Uterus (tissue), 4 donors: Measurements from ENCODE around the gene PTF1A. TPM values are rescaled to one million over a fixed set of nuclear protein-coding genes. Genes with fewer than 3 reads are reported as not detected.

Experiments used
- DNase-seq, 2 donors: peaks; one replicate each; pipeline ENCODE4 v3.0.0-alpha.2; 2019 to 2020
- H3K27ac ChIP-seq, 2 donors: fragments of 200-600 bp; sonication (generic); 1 replicate in 1 of 2; 2 replicates in 1 of 2; pipeline ENCODE4 v1.5.1; 2016 to 2018
- H3K27me3 ChIP-seq, 2 donors: fragments of 200-600 bp; sonication (generic); one replicate each; pipeline ENCODE4 v1.5.1; 2018 to 2019; ENCODE audit warnings: control low read depth in 1 of 2
- H3K36me3 ChIP-seq, 2 donors: fragments of 200-600 bp; sonication (generic); one replicate each; pipeline ENCODE4 v1.5.1; 2019; ENCODE audit warnings: control low read depth in 1 of 2
- H3K4me1 ChIP-seq, 2 donors: fragments of 200-600 bp; sonication (generic); one replicate each; pipeline ENCODE4 v1.5.1; 2018 to 2019; ENCODE audit warnings: control low read depth in 1 of 2
- H3K4me3 ChIP-seq, 2 donors: fragments of 200-600 bp; sonication (generic); 1 replicate in 1 of 2; 2 replicates in 1 of 2; pipeline ENCODE4 v1.5.1; 2018 to 2019; ENCODE audit warnings: mild to moderate bottlenecking in 1 of 2
- H3K9me3 ChIP-seq, 2 donors: fragments of 200-600 bp; sonication (generic); one replicate each; pipeline ENCODE4 v1.5.1; 2019; ENCODE audit warnings: control low read depth in 1 of 2
- POLR2A ChIP-seq, 2 donors: fragments of 450-650 bp; IDR thresholded peaks; one replicate each; pipeline ENCODE4 v1.6.1; 2016; ENCODE audit warnings: antibody characterized with exemption in 2 of 2, mild to moderate bottlenecking in 1 of 2, moderate library complexity in 1 of 2
- intact Hi-C: fragments of 100-400 bp; cut with DNase I; formaldehyde crosslinking; loops from one replicate; pipeline ENCODE4 v1.15.1; 2023; ENCODE audit warnings: low total_unique reads
- total RNA-seq, 4 donors: library from RNA; depleted of rRNA in 3 of 4; stranded (reverse); fragments of >200 nt in 3 of 4; gene quantifications; one replicate each; pipeline versions ENCODE4 v1.1.0 to v1.2.4, GENCODE V29; 2014 to 2023
- TF ChIP-seq, protein P1 (sequence below), 4 experiments: fragments of 200-600 bp in 2 of 4; fragments of 450-650 bp in 2 of 4; sonication (generic) in 2 of 4; IDR thresholded peaks; one replicate each; pipeline ENCODE4 v1.5.1; 2016 to 2019; ENCODE audit warnings: antibody characterized with exemption in 4 of 4, mild to moderate bottlenecking in 2 of 4, moderate library complexity in 1 of 4
- donor health status: DM: yes; HTN: yes; CAD: no.

PTF1A gene
- total RNA-seq, 4 donors from 2014 or later: 0.90 to 114 TPM; not detected in 2

DNA sequence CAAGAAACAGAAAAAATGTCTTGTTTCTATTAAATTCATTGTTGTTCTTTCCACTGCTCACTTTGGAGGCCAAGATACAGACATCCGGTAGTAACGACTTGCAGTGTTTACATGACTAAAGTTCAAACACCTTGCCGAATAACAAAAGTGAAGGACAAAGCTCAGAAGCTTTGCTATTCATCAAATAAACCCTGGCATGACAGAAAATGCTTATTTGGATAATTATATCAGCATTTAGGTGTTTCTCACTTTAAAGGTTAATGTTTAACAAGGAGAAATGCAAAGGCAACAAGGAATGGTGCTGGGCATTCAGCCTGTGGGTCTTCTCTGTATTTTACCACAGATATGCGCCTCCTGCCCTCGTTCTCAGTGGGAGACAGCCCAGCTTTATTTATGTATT lies 5.4 kb upstream of the PTF1A start:
- Histone ChIP-seq H3K4me1 (no peaks in the 10 kb centered on the region), H3K4me3 (no peak overlapping the region), H3K27ac (no peak overlapping the region), H3K36me3 (no peaks in the 10 kb centered on the region), H3K27me3 (peaks cover 0 to 4% of the 10 kb centered on the region in 2 donors), H3K9me3 (no peaks in the 10 kb centered on the region)
- TF ChIP-seq POLR2A (IDR thresholded peaks at IDR 0.05): no peak
- TF ChIP-seq, protein P1, sequence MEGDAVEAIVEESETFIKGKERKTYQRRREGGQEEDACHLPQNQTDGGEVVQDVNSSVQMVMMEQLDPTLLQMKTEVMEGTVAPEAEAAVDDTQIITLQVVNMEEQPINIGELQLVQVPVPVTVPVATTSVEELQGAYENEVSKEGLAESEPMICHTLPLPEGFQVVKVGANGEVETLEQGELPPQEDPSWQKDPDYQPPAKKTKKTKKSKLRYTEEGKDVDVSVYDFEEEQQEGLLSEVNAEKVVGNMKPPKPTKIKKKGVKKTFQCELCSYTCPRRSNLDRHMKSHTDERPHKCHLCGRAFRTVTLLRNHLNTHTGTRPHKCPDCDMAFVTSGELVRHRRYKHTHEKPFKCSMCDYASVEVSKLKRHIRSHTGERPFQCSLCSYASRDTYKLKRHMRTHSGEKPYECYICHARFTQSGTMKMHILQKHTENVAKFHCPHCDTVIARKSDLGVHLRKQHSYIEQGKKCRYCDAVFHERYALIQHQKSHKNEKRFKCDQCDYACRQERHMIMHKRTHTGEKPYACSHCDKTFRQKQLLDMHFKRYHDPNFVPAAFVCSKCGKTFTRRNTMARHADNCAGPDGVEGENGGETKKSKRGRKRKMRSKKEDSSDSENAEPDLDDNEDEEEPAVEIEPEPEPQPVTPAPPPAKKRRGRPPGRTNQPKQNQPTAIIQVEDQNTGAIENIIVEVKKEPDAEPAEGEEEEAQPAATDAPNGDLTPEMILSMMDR (IDR thresholded peaks at IDR 0.05): no peak
- DNase-seq: no peak
- intact Hi-C loops: no loop called here

DNA sequence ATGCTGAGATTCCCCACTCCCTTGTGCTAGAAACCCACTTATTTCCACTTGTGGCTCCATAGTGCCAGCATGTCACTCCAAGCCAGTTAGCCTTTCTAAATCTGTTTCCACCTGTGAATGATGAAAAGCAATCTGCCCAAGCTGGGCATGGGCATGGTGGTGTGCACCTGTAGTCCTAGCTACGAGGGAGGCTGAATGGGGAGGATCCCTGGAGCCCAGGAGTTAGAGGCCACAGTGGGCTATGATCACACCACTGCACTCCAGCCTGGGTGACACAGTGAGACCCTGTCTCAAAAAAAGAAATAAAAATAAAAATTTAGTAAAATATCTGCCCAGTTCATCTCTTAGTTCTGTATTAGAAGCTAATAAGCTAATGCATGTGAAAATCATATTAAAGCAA lies 5.0 kb upstream of the PTF1A start:
- Histone ChIP-seq H3K36me3 (no peaks in the 10 kb centered on the region), H3K9me3 (no peaks in the 10 kb centered on the region), H3K27me3 (peaks cover 0 to 4% of the 10 kb centered on the region in 2 donors), H3K27ac (no peak overlapping the region), H3K4me1 (peaks cover 0 to 4% of the 10 kb centered on the region in 2 donors), H3K4me3 (no peak overlapping the region)
- TF ChIP-seq POLR2A (IDR thresholded peaks at IDR 0.05): no peak
- TF ChIP-seq, protein P1 (IDR thresholded peaks at IDR 0.05): no peak
- DNase-seq: no peak
- intact Hi-C loops: no loop called here

DNA sequence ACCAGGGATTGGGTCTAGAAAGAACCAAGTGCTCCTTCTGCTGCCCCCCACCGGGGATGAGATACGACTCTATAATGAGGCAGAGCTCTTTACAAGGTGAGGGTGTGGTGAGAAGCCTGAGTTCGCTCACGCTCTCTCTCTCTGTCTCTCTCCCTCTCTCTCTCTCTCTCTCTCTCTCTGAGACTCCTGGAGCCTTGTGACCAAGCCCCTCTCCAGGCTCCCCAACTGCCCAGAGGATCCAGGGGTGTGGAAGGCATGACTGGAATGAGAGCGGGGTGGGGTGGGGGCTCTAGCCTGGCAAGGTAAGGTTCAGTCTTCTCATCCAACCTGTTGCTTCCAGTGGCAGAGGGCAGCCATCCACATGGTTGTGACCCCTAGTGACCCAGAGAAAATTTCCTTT lies 3.1 kb upstream of the PTF1A start:
- no peak for DNase-seq
- no peak overlapping the region for H3K27ac ChIP-seq
- intact Hi-C loops: no loop called here
- peaks cover 0 to 13% of the 10 kb centered on the region in 2 donors for H3K4me1 ChIP-seq
- TF ChIP-seq, protein P1 (IDR thresholded peaks at IDR 0.05): no peak
- TF ChIP-seq POLR2A (IDR thresholded peaks at IDR 0.05): no peak
- no peaks in the 10 kb centered on the region for H3K9me3 ChIP-seq
- peaks cover 0 to 12% of the 10 kb centered on the region in 2 donors for H3K27me3 ChIP-seq
- no peak overlapping the region for H3K4me3 ChIP-seq
- no peaks in the 10 kb centered on the region for H3K36me3 ChIP-seq

DNA sequence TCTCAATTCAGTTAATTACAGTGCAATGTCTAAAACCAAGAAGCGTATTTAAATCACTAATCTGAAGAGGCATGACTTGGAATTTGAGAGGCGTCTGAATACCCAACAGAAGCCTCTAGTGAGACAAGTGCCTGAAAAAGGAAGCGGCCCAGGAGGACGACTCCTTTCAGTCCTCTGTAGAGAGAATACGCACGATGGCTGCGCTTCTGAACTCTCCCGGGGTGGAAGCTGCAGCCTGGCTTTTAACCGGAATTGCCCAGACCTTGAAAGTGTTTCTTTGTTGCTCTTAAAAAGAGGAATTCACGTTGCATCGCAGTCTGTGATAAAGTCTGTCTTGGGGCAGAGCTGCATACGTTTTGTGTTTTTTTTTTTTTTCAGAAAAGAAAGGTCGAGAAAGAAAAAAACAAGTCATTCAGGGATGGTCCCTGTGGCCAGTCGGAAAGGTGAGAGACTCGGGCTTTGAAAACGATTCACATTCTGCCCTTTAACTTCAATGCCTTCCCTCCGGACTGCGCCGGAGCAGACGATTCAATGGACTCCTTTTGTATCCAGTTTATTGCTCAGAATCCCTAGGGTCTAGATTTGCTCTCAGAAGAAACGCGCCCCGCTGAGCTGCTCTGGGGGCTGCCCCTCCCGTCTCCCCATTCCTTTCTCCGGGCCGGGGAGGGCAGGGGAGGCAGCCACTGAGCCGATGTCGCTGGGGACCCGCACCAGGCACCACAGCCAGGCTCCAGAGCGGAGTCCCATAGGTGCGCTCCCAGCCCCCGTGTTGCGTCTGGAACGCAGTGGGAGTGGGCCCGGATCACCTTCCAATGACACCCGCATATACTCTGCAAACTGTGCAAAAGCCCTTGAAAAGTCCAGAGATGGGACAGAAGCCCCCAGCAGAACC lies 994 bp upstream of the PTF1A start:
- H3K4me1 ChIP-seq: peaks cover 0 to 13% of the 10 kb centered on the region in 2 donors
- no peak overlapping the region for H3K27ac ChIP-seq
- H3K9me3 ChIP-seq: no peaks in the 10 kb centered on the region
- H3K36me3 ChIP-seq: no peaks in the 10 kb centered on the region
- TF ChIP-seq POLR2A (IDR thresholded peaks at IDR 0.05): no peak
- TF ChIP-seq, protein P1 (IDR thresholded peaks at IDR 0.05): no peak
- no peak for DNase-seq
- intact Hi-C loops: no loop called here
- H3K27me3 ChIP-seq: peaks cover 0 to 21% of the 10 kb centered on the region in 2 donors
- H3K4me3 ChIP-seq: no peak overlapping the region

DNA sequence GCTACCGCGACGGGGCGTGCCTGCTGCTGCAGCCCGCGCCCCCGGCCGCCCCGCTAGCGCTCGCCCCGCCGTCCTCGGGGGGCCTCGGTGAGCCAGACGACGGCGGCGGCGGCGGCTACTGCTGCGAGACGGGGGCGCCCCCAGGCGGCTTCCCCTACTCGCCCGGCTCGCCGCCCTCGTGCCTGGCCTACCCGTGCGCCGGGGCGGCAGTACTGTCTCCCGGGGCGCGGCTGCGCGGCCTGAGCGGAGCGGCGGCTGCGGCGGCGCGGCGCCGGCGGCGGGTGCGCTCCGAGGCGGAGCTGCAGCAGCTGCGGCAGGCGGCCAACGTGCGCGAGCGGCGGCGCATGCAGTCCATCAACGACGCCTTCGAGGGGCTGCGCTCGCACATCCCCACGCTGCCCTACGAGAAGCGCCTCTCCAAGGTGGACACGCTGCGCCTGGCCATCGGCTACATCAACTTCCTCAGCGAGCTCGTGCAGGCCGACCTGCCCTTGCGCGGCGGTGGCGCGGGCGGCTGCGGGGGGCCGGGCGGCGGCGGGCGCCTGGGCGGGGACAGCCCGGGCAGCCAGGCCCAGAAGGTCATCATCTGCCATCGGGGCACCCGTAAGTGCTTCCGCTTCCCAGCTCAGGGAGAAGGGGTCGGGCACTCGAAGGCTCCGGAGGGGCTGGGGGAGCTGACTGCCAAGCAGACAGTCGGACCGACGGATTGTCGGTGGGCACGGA lies 761 bp downstream of the PTF1A start:
- Histone ChIP-seq H3K4me3 (no peak overlapping the region), H3K9me3 (no peaks in the 10 kb centered on the region), H3K27ac (no peak overlapping the region), H3K36me3 (no peaks in the 10 kb centered on the region), H3K27me3 (peaks cover 0 to 21% of the 10 kb centered on the region in 2 donors), H3K4me1 (peaks cover 0 to 13% of the 10 kb centered on the region in 2 donors)
- no peak for DNase-seq
- intact Hi-C loops: no loop called here
- no peak for TF ChIP-seq POLR2A (IDR thresholded peaks at IDR 0.05)
- TF ChIP-seq, protein P1 (IDR thresholded peaks at IDR 0.05): no peak
